Measurements from ENCODE around the gene CACNA2D1. TPM values are rescaled to one million over a fixed set of nuclear protein-coding genes. Genes with fewer than 3 reads are reported as not detected.

The CACNA2D1 gene
- total RNA-seq, 4 donors from 2014 or later, result 30.6 to 60.0 (median 45.7) TPM

DNA sequence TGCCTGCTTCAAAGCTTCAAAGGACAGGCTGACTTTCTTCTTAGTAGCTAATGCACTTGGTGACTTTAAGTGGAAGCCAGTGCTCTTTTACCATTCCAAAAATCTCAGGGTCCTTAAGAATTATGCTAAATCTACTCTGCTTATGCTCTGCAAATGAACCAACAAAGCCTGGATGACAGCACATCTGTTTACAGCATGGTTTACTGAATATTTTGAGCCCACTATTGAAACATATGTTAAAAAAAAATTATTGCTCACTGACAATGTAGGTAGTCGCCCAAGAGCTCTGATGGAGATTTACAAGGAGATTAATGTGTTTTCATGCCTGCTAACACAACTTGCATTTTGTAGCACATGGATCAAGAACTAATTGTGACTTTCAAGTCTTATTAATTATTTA lies 415.5 kb downstream of the CACNA2D1 start:
- TF ChIP-seq, protein P1, sequence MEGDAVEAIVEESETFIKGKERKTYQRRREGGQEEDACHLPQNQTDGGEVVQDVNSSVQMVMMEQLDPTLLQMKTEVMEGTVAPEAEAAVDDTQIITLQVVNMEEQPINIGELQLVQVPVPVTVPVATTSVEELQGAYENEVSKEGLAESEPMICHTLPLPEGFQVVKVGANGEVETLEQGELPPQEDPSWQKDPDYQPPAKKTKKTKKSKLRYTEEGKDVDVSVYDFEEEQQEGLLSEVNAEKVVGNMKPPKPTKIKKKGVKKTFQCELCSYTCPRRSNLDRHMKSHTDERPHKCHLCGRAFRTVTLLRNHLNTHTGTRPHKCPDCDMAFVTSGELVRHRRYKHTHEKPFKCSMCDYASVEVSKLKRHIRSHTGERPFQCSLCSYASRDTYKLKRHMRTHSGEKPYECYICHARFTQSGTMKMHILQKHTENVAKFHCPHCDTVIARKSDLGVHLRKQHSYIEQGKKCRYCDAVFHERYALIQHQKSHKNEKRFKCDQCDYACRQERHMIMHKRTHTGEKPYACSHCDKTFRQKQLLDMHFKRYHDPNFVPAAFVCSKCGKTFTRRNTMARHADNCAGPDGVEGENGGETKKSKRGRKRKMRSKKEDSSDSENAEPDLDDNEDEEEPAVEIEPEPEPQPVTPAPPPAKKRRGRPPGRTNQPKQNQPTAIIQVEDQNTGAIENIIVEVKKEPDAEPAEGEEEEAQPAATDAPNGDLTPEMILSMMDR (IDR thresholded peaks at IDR 0.05), result no peak
- no peak for TF ChIP-seq POLR2AphosphoS5 (IDR thresholded peaks at IDR 0.05)
- TF ChIP-seq POLR2A (IDR thresholded peaks at IDR 0.05; ENCODE audit: low read depth), result no peak
- TF ChIP-seq EP300 (IDR thresholded peaks at IDR 0.05), result no peak
- Histone ChIP-seq H3K36me3 (no peaks in the 10 kb centered on the region), H3K9me3 (no peaks in the 10 kb centered on the region), H3K27me3 (no peaks in the 10 kb centered on the region), H3K4me1 (no peaks in the 10 kb centered on the region), H3K4me3 (no peak overlapping the region), H3K27ac (replicated peaks in 1 of 4) (no peak overlapping the region)
- 96% methylated on average over 1 of the region's 1 CpG for WGBS
- DNase-seq (ENCODE audit: extremely low spot score), result no peak
- intact Hi-C loops (cut with DNase I), result no loop called here

DNA sequence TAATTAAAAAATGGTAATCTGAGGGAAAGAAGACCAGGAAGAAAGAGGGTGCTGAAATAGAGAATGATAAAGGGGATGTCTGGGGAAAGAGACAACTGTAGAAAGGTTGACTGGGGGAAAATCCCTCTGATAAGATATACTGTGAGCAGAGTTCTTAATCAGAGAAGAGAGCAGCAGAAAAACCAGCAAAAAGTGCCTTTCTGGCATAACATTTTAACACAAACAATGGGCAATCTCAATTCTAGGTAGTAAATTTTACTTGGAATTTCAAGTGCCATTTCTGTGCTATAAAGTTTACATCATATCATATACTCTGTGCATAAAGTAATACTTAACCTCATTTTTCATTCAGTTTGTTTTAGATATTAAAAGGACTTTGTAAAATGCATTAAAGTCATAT lies 421.9 kb downstream of the CACNA2D1 start:
- DNase-seq (ENCODE audit: extremely low spot score), result no peak
- Histone ChIP-seq H3K4me3 (no peak overlapping the region), H3K27me3 (no peaks in the 10 kb centered on the region), H3K9me3 (no peaks in the 10 kb centered on the region), H3K4me1 (peaks cover 0 to 21% (median 7%) of the 10 kb centered on the region in 4 donors), H3K27ac (replicated peaks in 1 of 4) (no peak overlapping the region), H3K36me3 (no peaks in the 10 kb centered on the region)
- TF ChIP-seq, protein P1 (IDR thresholded peaks at IDR 0.05), result no peak
- TF ChIP-seq POLR2AphosphoS5 (IDR thresholded peaks at IDR 0.05) (no peak), EP300 (IDR thresholded peaks at IDR 0.05) (no peak), POLR2A (IDR thresholded peaks at IDR 0.05; ENCODE audit: low read depth) (no peak)
- intact Hi-C loops (cut with DNase I), result no loop called here

DNA sequence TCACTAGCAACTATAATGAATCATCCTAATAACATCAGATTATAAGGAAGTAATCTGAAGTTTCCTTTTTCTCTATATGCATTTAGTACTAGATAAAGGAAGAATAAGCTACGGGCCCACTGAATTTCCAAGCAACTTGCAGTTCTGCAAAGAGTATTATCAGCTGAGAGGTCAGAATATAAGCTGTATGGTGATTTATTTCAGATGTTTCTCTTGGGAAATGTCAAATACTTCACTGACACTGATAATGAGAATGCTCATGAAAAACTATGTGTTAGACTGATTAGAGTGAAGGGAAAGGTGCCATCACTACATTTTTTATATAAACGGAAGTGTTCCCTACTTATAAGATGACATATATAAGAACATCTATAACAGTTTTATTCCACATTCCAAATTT lies 422.5 kb downstream of the CACNA2D1 start:
- H3K27ac ChIP-seq (replicated peaks in 1 of 4), result no peak overlapping the region
- TF ChIP-seq, protein P1 (IDR thresholded peaks at IDR 0.05), result no peak
- TF ChIP-seq POLR2AphosphoS5 (IDR thresholded peaks at IDR 0.05) (no peak), EP300 (IDR thresholded peaks at IDR 0.05) (no peak), POLR2A (IDR thresholded peaks at IDR 0.05; ENCODE audit: low read depth) (no peak)
- peaks cover 0 to 21% (median 7%) of the 10 kb centered on the region in 4 donors for H3K4me1 ChIP-seq
- no peak for DNase-seq (ENCODE audit: extremely low spot score)
- intact Hi-C loops (cut with DNase I), result no loop called here
- H3K4me3 ChIP-seq, result no peak overlapping the region
- 67% methylated on average over 2 of the region's 2 CpGs for WGBS
- H3K27me3 ChIP-seq, result no peaks in the 10 kb centered on the region
- H3K36me3 ChIP-seq, result no peaks in the 10 kb centered on the region
- no peaks in the 10 kb centered on the region for H3K9me3 ChIP-seq

DNA sequence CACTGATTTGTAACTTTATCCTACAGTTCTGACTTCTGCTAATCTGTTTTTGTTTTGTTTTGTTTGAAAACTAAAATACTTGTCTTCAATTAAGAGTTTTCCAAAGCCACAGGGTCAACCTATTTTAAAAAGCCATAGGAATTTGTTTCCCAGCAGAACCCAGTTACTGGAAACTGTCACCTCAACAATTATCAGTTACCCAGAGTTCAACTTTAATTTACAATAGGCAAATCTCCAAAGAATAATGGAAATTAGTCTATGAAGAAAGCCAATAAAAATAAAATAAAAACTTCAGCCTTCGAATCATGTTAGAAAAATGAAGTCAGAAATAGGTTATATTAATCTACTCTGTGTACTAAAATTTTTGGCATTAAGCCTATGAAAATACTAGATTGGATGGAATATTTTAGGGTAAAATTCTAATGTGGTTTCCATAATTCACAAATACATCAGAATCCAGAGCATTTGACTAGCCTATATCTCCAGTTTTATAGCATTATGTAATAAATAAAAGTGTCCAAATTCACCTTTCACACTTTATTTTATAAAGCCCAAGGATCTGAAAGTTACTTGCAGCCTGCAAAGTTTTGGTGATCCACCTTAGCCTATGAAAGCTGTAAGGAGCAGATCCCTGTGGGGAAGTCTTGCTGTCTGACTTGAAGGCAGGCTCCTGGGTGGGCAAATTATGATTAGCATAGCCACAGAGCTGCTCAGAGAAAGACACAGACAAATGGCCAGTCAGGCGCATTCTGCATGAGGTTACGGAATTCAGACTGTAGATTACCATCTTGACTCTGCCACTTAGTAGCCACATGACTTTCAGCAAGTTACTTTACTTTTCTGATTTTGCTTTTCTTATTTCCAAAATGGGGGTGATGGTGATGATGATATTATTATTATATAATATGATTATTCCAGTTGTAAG lies 423.8 kb downstream of the CACNA2D1 start:
- 73% methylated on average over 3 of the region's 3 CpGs for WGBS
- H3K4me3 ChIP-seq, result no peak overlapping the region
- no peaks in the 10 kb centered on the region for H3K36me3 ChIP-seq
- no peaks in the 10 kb centered on the region for H3K27me3 ChIP-seq
- no peak for DNase-seq (ENCODE audit: extremely low spot score)
- peaks cover 0 to 21% (median 7%) of the 10 kb centered on the region in 4 donors for H3K4me1 ChIP-seq
- TF ChIP-seq, protein P1 (IDR thresholded peaks at IDR 0.05), result no peak
- TF ChIP-seq POLR2A (IDR thresholded peaks at IDR 0.05; ENCODE audit: low read depth), result no peak
- no peak for TF ChIP-seq EP300 (IDR thresholded peaks at IDR 0.05)
- no peak for TF ChIP-seq POLR2AphosphoS5 (IDR thresholded peaks at IDR 0.05)
- H3K27ac ChIP-seq (replicated peaks in 1 of 4), result no peak overlapping the region
- no peaks in the 10 kb centered on the region for H3K9me3 ChIP-seq
- intact Hi-C loops (cut with DNase I), result loop anchor here (10.0 kb wide), 1 partner anchor 515 kb away; no protein-coding TSS in a partner anchor
